NB4 (cell line): ENCODE results near the gene AKIRIN1.

Source experiments
- DNase-seq: peaks from one replicate; pipeline ENCODE4 v3.0.0; 2010; ENCODE audit warnings: low read depth
- H3K4me3 ChIP-seq: one replicate; pipeline ENCODE4 v1.5.1; 2011; ENCODE audit warnings: mild to moderate bottlenecking, low read depth, low read length, moderate library complexity
- CTCF ChIP-seq: IDR thresholded peaks from one replicate; pipeline ENCODE4 v1.5.1; 2012; ENCODE audit warnings: low read depth, low read length
- MAX ChIP-seq: IDR thresholded peaks from 2 replicates; pipeline ENCODE4 v1.6.1; 2011; ENCODE audit warnings: low read depth, low read length
- MYC ChIP-seq: IDR thresholded peaks from 2 replicates; pipeline ENCODE4 v1.6.1; 2011; ENCODE audit warnings: low read depth, low read length
- POLR2A ChIP-seq: IDR thresholded peaks from 2 replicates; pipeline ENCODE4 v1.6.1; 2011; ENCODE audit warnings: mild to moderate bottlenecking; ENCODE audit not compliant: insufficient read length; ENCODE audit errors: extremely low read depth

Gene AKIRIN1

GRCh38 chr1:38992412-38993111 lies 1.5 kb downstream of the AKIRIN1 start:
- peak overlapping the region; percentile 97 for H3K4me3 ChIP-seq
- TF ChIP-seq MYC (no peak), CTCF (no peak), MAX (no peak), POLR2A (no peak)
- DNase-seq = peak; percentile 41

- H3K4me3 ChIP-seq = peak overlapping the region; percentile 7
- DNase-seq = no peak
- TF ChIP-seq CTCF = no peak
- TF ChIP-seq POLR2A = no peak
- TF ChIP-seq MAX = no peak
- TF ChIP-seq MYC = no peak
These were observed 3.1 kb downstream of the AKIRIN1 start for GRCh38 chr1:38994196-38994595.

- H3K4me3 ChIP-seq = no peak overlapping the region
- no peak for DNase-seq
- TF ChIP-seq MYC = no peak
These were observed 6.2 kb downstream of the AKIRIN1 start for GRCh38 chr1:38997034-38997900.

DNA sequence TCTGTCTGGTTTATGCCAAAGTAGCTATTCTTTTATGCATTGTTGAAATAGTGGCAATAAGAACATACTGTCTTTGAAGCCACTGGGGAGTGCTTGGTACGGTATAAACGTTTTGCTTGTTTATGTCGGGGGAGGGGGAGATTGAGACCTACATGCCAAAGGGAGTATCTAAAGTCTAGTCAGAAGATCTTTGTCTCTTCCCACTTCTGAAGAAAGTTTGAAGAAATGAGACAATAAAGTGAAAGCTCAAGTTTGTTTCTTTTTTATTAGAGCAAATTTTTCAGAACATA lies 6.8 kb downstream of the AKIRIN1 start:
- TF ChIP-seq CTCF (no peak), MAX (no peak)
- no peak overlapping the region for H3K4me3 ChIP-seq
- no peak for DNase-seq

DNA sequence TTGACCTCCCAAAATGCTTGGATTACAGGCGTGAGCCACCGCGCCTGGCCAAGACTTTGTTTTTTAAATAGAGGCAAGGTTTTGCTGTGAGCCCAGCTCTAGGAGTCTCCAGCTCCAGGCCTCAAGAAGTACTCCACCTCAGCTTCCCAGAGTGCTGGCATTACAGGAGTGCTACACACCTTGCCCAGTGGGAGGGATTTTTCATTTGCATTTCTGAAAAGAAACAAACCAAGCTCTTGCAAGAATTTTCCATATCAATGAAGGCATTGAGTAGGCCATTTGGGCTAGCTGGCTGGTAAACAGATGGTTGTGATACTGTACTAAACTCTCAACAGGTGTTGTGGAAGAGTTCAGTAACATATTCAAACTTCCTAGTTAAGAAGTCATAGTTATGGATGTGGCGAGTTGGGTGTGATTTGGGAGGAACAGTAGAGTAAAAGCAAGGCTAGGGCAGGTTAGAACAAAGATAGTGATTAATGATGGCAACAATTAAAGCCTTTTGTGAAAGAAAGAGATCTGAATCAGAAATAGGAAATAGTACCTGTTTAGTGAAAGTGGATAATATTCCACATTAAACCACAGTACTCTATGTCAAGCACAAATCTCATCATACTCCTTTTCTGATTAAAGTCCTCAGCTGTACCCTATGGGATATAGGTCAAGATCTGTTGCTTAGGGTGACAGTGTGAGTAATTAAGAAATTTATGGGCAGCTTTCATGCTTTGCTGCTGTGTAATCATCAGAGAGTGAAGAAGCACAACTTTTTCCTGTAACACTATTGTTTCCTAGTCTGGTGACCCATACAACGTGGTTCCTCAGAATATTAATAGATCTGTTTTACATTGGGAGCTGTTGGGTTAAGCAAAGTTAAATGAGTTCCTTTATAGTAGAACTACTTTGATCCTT lies 10.7 kb downstream of the AKIRIN1 start:
- no peak for DNase-seq
- TF ChIP-seq CTCF (no peak), MYC (no peak), POLR2A (no peak), MAX (no peak)
- no peak overlapping the region for H3K4me3 ChIP-seq

- no peak for DNase-seq
- H3K4me3 ChIP-seq = no peak overlapping the region
- TF ChIP-seq POLR2A (no peak), MAX (no peak), MYC (no peak), CTCF (no peak)
These were observed 12.2 kb downstream of the AKIRIN1 start for GRCh38 chr1:39003281-39003680.
